H1 (cell line): ENCODE results near the gene PCSK1N. TPM values are rescaled to one million over a fixed set of nuclear protein-coding genes. Genes with fewer than 3 reads are reported as not detected.

ENCODE experiments used
- CTCF ChIA-PET: fragments of 300-600 bp; sonication (Branson Sonifier 250); formaldehyde crosslinking; loops from one replicate; lab custom pipeline; 2021; ENCODE audit not compliant: partially characterized antibody; lab: Charles Lee
- POLR2A ChIA-PET: fragments of 300-600 bp; sonication (Branson Sonifier 250); formaldehyde crosslinking; loops from one replicate; lab custom pipeline; 2021; ENCODE audit warnings: inconsistent platforms; ENCODE audit not compliant: partially characterized antibody; lab: Charles Lee
- DNase-seq, 2 experiments: peaks; one replicate each; pipeline versions ENCODE4 v3.0.0 to v3.0.0-alpha.2; 2010 to 2022; ENCODE audit warnings: low spot score in 2 of 2, low read depth in 1 of 2, mixed read lengths in 1 of 2
- FAIRE-seq: peaks from 2 replicates; lab custom pipeline; 2011; peaks lifted over from hg19 to GRCh38; lab: Jason Lieb, UNC
- H2AFZ ChIP-seq: 2 replicates; pipeline ENCODE4 v1.8.1; 2012; ENCODE audit warnings: low read length, inconsistent platforms
- H2AK5ac ChIP-seq: 2 replicates; pipeline ENCODE4 v1.6.1; 2013; ENCODE audit warnings: low read depth, low read length
- H2BK120ac ChIP-seq: replicated peaks from 2 replicates; pipeline ENCODE3; 2013; ENCODE audit warnings: low read depth, low read length, inconsistent platforms
- H2BK12ac ChIP-seq: 2 replicates; pipeline ENCODE4 v1.6.1; 2013; ENCODE audit warnings: low read depth, low read length
- H2BK15ac ChIP-seq: 2 replicates; pipeline ENCODE4 v1.6.1; 2013; ENCODE audit warnings: low read length
- H2BK20ac ChIP-seq: 2 replicates; pipeline ENCODE4 v1.6.1; 2013; ENCODE audit warnings: low read length
- H2BK5ac ChIP-seq: 2 replicates; pipeline ENCODE4 v1.6.1; 2013; ENCODE audit warnings: low read depth, low read length
- H3K14ac ChIP-seq: 2 replicates; pipeline ENCODE4 v1.6.1; 2013; ENCODE audit warnings: inconsistent platforms; ENCODE audit not compliant: insufficient read length
- H3K18ac ChIP-seq: 2 replicates; pipeline ENCODE4 v1.6.1; 2013; ENCODE audit warnings: low read length; ENCODE audit errors: extremely low read depth
- H3K23ac ChIP-seq: 2 replicates; pipeline ENCODE4 v1.6.1; 2013; ENCODE audit warnings: inconsistent platforms; ENCODE audit not compliant: insufficient read length
- H3K23me2 ChIP-seq: 2 replicates; pipeline ENCODE4 v1.6.1; 2013; ENCODE audit warnings: low read depth, low read length
- H3K27ac ChIP-seq: 2 replicates; pipeline ENCODE4 v1.6.1; 2011; ENCODE audit warnings: low read depth, low read length, inconsistent platforms
- H3K27me3 ChIP-seq, 4 experiments: replicated peaks in 1 of 4; 1 replicate in 1 of 4; 2 replicates in 3 of 4; pipeline versions ENCODE4 v1.6.1 to v1.8.1; 2011 to 2013; ENCODE audit warnings: low read length in 3 of 4, mild to moderate bottlenecking in 3 of 4, inconsistent platforms in 2 of 4, mixed read lengths in 2 of 4, moderate library complexity in 1 of 4; ENCODE audit not compliant: control insufficient read depth in 3 of 4, insufficient read depth in 3 of 4; ENCODE audit errors: extremely low read depth in 1 of 4
- H3K36me3 ChIP-seq, 4 experiments: 2 replicates each; pipeline versions ENCODE4 v1.6.1 to v1.8.1; 2011 to 2013; ENCODE audit warnings: mild to moderate bottlenecking in 4 of 4, low read length in 3 of 4, moderate library complexity in 2 of 4, control low read depth in 1 of 4, inconsistent platforms in 1 of 4; ENCODE audit not compliant: insufficient read depth in 4 of 4, control insufficient read depth in 2 of 4
- H3K4ac ChIP-seq: replicated peaks from 2 replicates; pipeline ENCODE3; 2013; ENCODE audit warnings: low read length, low read depth, mixed read lengths, inconsistent platforms; ENCODE audit not compliant: insufficient read length
- H3K4me1 ChIP-seq, 4 experiments: replicated peaks in 1 of 4; 1 replicate in 1 of 4; 2 replicates in 3 of 4; pipeline versions ENCODE4 v1.6.1 to v1.8.1; 2011 to 2013; ENCODE audit warnings: low read length in 3 of 4, inconsistent platforms in 2 of 4, mixed read lengths in 1 of 4; ENCODE audit not compliant: insufficient read depth in 4 of 4, control insufficient read depth in 3 of 4
- H3K4me2 ChIP-seq, 2 experiments: 2 replicates each; pipeline versions ENCODE4 v1.6.1 to v1.8.1; 2011 to 2013; ENCODE audit warnings: low read depth in 2 of 2, low read length in 2 of 2, control low read depth in 1 of 2, inconsistent platforms in 1 of 2, mild to moderate bottlenecking in 1 of 2; ENCODE audit not compliant: insufficient read depth in 1 of 2
- H3K4me3 ChIP-seq, 4 experiments: fragments of 200-600, 300-600 bp in 1 of 4; sonication (generic), shearing (Covaris generic), sonication (Bioruptor Twin) in 1 of 4; 2 replicates each; pipeline versions ENCODE4 v1.5.1 to v1.8.1; 2011 to 2016; ENCODE audit warnings: low read length in 4 of 4, low read depth in 3 of 4, control low read depth in 2 of 4, inconsistent platforms in 2 of 4, mild to moderate bottlenecking in 2 of 4, mixed read lengths in 1 of 4, moderate library complexity in 1 of 4; ENCODE audit not compliant: insufficient read depth in 2 of 4; ENCODE audit errors: extremely low read depth in 1 of 4
- H3K56ac ChIP-seq: replicated peaks from 2 replicates; pipeline ENCODE3; 2013; ENCODE audit warnings: low read depth, mild to moderate bottlenecking, mixed read lengths, low read length, inconsistent platforms; ENCODE audit not compliant: insufficient read length
- H3K79me1 ChIP-seq: 2 replicates; pipeline ENCODE4 v1.6.1; 2013; ENCODE audit warnings: low read depth, low read length, control low read depth
- H3K79me2 ChIP-seq, 2 experiments: 2 replicates each; pipeline versions ENCODE4 v1.6.1 to v1.8.1; 2012 to 2013; ENCODE audit warnings: low read length in 2 of 2, mild to moderate bottlenecking in 2 of 2, inconsistent platforms in 1 of 2; ENCODE audit not compliant: insufficient read depth in 2 of 2, control insufficient read depth in 1 of 2
- H3K9ac ChIP-seq, 4 experiments: replicated peaks in 1 of 4; 1 replicate in 1 of 4; 2 replicates in 3 of 4; pipeline versions ENCODE4 v1.6.1 to v1.8.1; 2011 to 2013; ENCODE audit warnings: low read depth in 3 of 4, low read length in 3 of 4, control low read depth in 2 of 4, mild to moderate bottlenecking in 2 of 4, moderate library complexity in 2 of 4, inconsistent platforms in 1 of 4; ENCODE audit errors: extremely low read depth in 1 of 4
- H3K9me3 ChIP-seq, 2 experiments: 2 replicates each; pipeline versions ENCODE4 v1.6.1 to v1.8.1; 2012 to 2013; ENCODE audit warnings: mild to moderate bottlenecking in 2 of 2, moderate library complexity in 2 of 2, control low read depth in 1 of 2, inconsistent platforms in 1 of 2, low read depth in 1 of 2, low read length in 1 of 2, mixed read lengths in 1 of 2; ENCODE audit not compliant: insufficient read depth in 2 of 2
- H4K20me1 ChIP-seq, 2 experiments: replicated peaks in 1 of 2; 2 replicates each; pipeline versions ENCODE3 to v1.8.1; 2011 to 2013; ENCODE audit warnings: inconsistent platforms in 2 of 2, low read length in 2 of 2, mild to moderate bottlenecking in 1 of 2; ENCODE audit not compliant: insufficient read depth in 2 of 2, control insufficient read depth in 1 of 2
- H4K5ac ChIP-seq: 2 replicates; pipeline ENCODE4 v1.6.1; 2013; ENCODE audit warnings: low read length, low read depth, mixed read lengths, inconsistent platforms; ENCODE audit not compliant: insufficient read length
- H4K8ac ChIP-seq: 2 replicates; pipeline ENCODE4 v1.8.0; 2013; ENCODE audit warnings: mild to moderate bottlenecking, moderate library complexity, low read length, inconsistent platforms; ENCODE audit not compliant: insufficient read depth; ENCODE audit errors: extremely low read depth
- H4K91ac ChIP-seq: replicated peaks from 2 replicates; pipeline ENCODE3; 2013; ENCODE audit warnings: low read length, mixed read lengths, inconsistent platforms; ENCODE audit not compliant: insufficient read length
- EGR1 ChIP-seq: IDR thresholded peaks from 2 replicates; pipeline ENCODE4 v1.6.1; 2011; ENCODE audit warnings: low read depth, low read length, borderline replicate concordance
- EP300 ChIP-seq, 2 experiments: IDR thresholded peaks; 1 replicate in 1 of 2; 2 replicates in 1 of 2; pipeline ENCODE4 v1.6.1; 2011 to 2012; ENCODE audit warnings: low read depth in 2 of 2, low read length in 2 of 2, mild to moderate bottlenecking in 2 of 2, borderline replicate concordance in 1 of 2, inconsistent platforms in 1 of 2, moderate library complexity in 1 of 2
- JUND ChIP-seq: IDR thresholded peaks from 2 replicates; pipeline ENCODE4 v1.6.1; 2011; ENCODE audit warnings: mild to moderate bottlenecking, improper control_type of control experiment, low read length
- MAFK ChIP-seq: IDR thresholded peaks from 2 replicates; pipeline ENCODE4 v1.6.1; 2012; ENCODE audit warnings: low read depth, mild to moderate bottlenecking, improper control_type of control experiment, low read length
- RXRA ChIP-seq: IDR thresholded peaks from 2 replicates; pipeline ENCODE4 v1.6.1; 2011; ENCODE audit warnings: low read depth, mild to moderate bottlenecking, low read length, moderate library complexity; ENCODE audit not compliant: insufficient read depth
- WGBS, 2 experiments: shearing (Covaris generic) in 1 of 2; methylation state at CpG; one replicate each; pipeline versions ENCODE4 v1.1.6 to v1.1.7; 2013 to 2015; ENCODE audit warnings: low lambda C conversion rate in 2 of 2, mixed read lengths in 2 of 2, inconsistent platforms in 1 of 2, low coverage in 1 of 2, missing lambda C conversion rate in 1 of 2; ENCODE audit not compliant: insufficient replicate concordance in 2 of 2, insufficient coverage in 1 of 2, insufficient read length in 1 of 2; ENCODE audit errors: extremely low coverage in 1 of 2, missing lambda C conversion rate in 1 of 2; 5-methylcytosine and 5-hydroxymethylcytosine counted together
- polyA plus RNA-seq, 7 experiments: library from polyadenylated mRNA; depleted of rRNA in 3 of 7; stranded (reverse) in 5 of 7; unstranded in 2 of 7; fragments of >200 nt in 5 of 7; fragments of 200-250 nt in 2 of 7; gene quantifications; 1 replicate in 5 of 7; 2 replicates in 1 of 7; 4 replicates in 1 of 7; pipeline versions ENCODE4 v1.2.1 to v1.2.3, GENCODE V29; 2011 to 2013; ENCODE audit warnings: missing spikeins in 2 of 7, mixed read lengths in 2 of 7
- total RNA-seq: library from RNA; stranded (reverse); fragmentation: NEBNext Ultra II Directional; extraction: Animal tissue kit (Norgen Biotek cat#: 25700); gene quantifications from 2 replicates; pipeline ENCODE4 v1.2.1, GENCODE V29; 2021

The PCSK1N gene
- total and polyA plus RNA-seq, 2 of the 8 experiments (the other 6 are each of a cell fraction or from before 2014, with no cell fraction given): 3.6 to 4.5 TPM

DNA sequence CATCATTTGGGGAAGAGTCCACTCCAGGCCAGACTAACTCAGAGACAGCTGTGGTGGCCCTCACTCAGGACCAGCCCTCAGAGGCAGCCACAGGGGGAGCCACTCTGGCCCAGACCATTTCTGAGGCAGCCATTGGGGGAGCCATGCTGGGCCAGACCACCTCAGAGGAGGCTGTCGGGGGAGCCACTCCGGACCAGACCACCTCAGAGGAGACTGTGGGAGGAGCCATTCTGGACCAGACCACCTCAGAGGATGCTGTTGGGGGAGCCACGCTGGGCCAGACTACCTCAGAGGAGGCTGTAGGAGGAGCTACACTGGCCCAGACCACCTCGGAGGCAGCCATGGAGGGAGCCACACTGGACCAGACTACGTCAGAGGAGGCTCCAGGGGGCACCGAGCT is 12.4 kb downstream of the PCSK1N start:
- CTCF ChIA-PET: interaction anchor here (1.0 to 1.1 kb wide), 2 partner anchors 9 to 10 kb away, joined by 3 to 4 read pairs; no protein-coding TSS in a partner anchor
- H2AK5ac ChIP-seq: no peak overlapping the region
- H3K9ac ChIP-seq: no peak overlapping the region
- H4K91ac ChIP-seq: no peak overlapping the region
- no peak overlapping the region for H3K18ac ChIP-seq
- no peaks in the 10 kb centered on the region for H3K79me1 ChIP-seq
- no peaks in the 10 kb centered on the region for H3K79me2 ChIP-seq
- POLR2A ChIA-PET: interaction anchor here (0.7 to 1.9 kb wide), 7 partner anchors 11 to 180 kb away, joined by 3 to 5 read pairs (median 3); partner anchors contain the start of genes GRIPAP1, PQBP1 and TIMM17B
- no peaks in the 10 kb centered on the region; a peak in 1 of 4 replicates for H3K9me3 ChIP-seq
- H2BK20ac ChIP-seq: no peak overlapping the region
- DNase-seq: no peak
- peaks cover 0 to 2% of the 10 kb centered on the region in 2 experiments for H4K20me1 ChIP-seq
- no peak overlapping the region for H3K4ac ChIP-seq
- no peak overlapping the region for H3K56ac ChIP-seq
- no peak overlapping the region for H2AFZ ChIP-seq
- TF ChIP-seq JUND (peak; percentile 75), EGR1 (no peak), MAFK (no peak), RXRA (no peak), EP300 (IDR thresholded peaks at IDR 0.05; ENCODE audit: borderline replicate concordance in 1 of 2, low read depth in 2 of 2, low read length in 2 of 2) (peak in 1 of 2 experiments; percentile 56; a peak in 1 of 3 replicates)
- no peaks in the 10 kb centered on the region for H3K23me2 ChIP-seq
- no peak overlapping the region for H2BK12ac ChIP-seq
- H3K14ac ChIP-seq: no peak overlapping the region
- no peaks in the 10 kb centered on the region; a peak in 1 of 7 replicates for H3K4me1 ChIP-seq
- no peak overlapping the region for H2BK15ac ChIP-seq
- H2BK120ac ChIP-seq: no peak overlapping the region
- peaks cover 0 to 16% (median 6%) of the 10 kb centered on the region in 4 experiments; a peak in 5 of 8 replicates for H3K36me3 ChIP-seq
- FAIRE-seq: no peak
- H4K5ac ChIP-seq: no peak overlapping the region
- peaks cover 0 to 7% (median 2%) of the 10 kb centered on the region in 4 experiments; a peak in 3 of 7 replicates for H3K27me3 ChIP-seq
- H3K27ac ChIP-seq: no peak overlapping the region; the same call in 1 of the 2 replicates
- no peak overlapping the region for H3K4me2 ChIP-seq
- no peak overlapping the region for H3K23ac ChIP-seq
- WGBS, 2 experiments: 100% methylated on average over 2 of the region's 6 CpGs; no CpG with 5 or more reads in 1 of the 2 experiments
- no peak overlapping the region for H2BK5ac ChIP-seq
- H3K4me3 ChIP-seq: no peak overlapping the region
- H4K8ac ChIP-seq: no peak overlapping the region
